HG02840 (cell line): Measurements from ENCODE around the gene PCP2.

Experiments
- ATAC-seq: cut with Tn5 transposase; IDR thresholded peaks from one replicate; pipeline ENCODE4 v1.9.1; 2021; ENCODE audit warnings: mild to moderate bottlenecking, moderate library complexity, moderate number of reproducible peaks; ENCODE audit not compliant: unreplicated experiment, low FRiP score

PCP2 gene

GRCh38 chr19:7633698-7634097 is at the start of gene PCP2:
PCP2 (minus strand) TSS chr19:7633719; CDS start chr19:7633457, 262 bp downstream.
- ATAC-seq, result no peak

DNA sequence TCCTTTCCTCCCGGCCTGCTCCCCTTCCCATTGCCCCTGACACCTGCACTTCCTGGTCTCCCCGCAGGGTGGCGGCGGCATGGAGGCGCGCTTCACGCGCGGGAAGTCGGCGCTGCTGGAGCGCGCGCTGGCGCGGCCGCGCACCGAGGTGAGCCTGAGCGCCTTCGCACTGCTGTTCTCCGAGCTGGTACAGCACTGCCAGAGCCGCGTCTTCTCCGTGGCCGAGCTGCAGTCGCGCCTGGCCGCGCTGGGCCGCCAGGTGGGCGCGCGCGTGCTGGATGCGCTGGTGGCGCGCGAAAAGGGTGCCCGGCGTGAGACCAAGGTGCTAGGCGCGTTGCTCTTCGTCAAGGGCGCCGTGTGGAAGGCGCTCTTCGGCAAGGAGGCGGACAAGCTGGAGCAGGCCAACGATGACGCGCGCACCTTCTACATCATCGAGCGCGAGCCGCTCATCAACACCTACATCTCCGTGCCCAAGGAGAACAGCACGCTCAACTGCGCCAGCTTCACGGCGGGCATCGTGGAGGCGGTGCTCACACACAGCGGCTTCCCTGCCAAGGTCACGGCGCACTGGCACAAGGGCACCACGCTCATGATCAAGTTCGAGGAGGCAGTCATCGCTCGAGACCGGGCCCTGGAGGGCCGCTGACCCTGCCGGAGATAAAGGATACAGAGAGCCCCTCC is 48.8 kb upstream of the PCP2 start:
- ATAC-seq, result no peak

DNA sequence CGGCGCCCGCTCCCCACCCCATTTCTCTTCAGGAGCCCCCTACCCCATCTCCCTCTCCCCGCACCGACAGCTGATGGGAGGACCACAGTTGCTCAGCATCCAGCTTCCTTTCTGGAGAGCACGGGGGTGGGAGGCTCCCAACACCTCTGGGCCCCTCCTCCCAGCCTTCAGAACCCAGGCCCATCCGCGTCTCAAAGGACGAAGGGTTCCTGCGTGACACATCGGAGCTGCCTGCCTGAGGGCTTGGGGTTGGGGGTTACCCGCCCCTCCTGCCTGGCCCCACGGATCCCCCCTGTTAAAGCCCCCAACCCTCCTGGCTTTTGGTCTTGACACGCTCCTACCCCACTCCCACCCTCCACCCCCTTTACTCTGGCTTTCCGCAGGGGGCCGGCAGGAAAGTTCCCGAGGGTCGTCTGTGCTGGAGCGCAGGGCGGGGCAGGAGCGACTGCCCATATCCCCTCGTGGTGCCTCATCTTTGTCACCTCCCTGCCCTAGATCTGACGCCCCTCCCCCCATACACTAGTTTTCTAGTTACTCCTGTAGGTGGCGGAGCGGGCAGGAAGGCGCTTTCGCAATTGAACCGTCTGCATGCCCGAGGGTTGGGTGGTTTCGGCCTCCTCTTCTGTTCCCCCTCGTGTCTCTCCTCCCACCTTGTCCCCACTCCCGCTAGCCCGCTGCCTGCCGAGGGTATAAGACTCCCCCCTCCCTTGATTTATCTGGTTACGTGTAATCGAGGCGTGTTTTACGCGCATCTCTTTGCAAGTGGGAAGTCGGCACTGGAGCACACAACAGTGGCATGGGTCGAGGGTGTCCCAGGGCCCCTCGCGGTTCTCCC is 48.0 kb upstream of the PCP2 start:
- no peak for ATAC-seq

DNA sequence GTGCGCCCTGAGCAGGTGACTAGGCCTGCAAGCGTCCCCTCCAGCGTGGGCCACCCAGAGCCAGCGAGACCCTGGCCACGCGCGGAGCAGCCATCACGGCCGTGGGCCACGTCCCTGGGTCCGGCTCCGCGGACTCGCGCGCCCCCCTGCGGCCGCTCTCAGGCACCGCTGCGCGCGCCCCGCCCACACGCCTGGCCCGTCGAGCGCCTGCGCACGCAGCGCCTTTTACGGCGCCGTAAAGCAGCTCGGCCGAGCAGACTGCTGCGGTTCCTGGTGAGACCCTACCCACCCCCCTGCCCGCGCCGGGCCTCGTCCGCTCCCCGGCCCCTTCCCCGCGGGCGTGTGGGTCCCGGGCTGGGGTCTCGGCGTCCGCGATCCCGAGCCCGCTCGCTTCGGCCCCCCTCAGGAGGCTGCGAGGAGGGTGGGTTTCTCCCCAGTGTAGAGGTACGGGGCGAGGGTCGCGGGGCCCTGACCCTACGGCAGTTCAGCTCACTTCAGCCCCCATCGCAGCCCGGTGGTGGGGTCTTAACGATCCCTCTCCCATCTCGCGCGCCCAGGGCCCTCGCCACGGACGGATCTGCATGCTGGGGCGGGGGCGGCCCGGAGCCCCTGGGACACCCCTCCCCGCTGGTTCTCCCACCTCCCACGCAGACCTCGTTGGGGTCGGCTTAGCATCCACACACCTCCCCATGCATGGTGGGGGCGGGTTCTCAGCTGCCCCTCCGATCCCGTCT is 47.3 kb upstream of the PCP2 start, which contains the start of gene TRAPPC5:
Gene TRAPPC5 (plus strand): TSS at position 228 of the 734 bp plus-strand sequence. CDS start 1,421 bp downstream, outside the sequence.
- ATAC-seq, result no peak

- no peak for ATAC-seq
Measured at GRCh38 chr19:7679771-7680605, 46.5 kb upstream of the PCP2 start.

DNA sequence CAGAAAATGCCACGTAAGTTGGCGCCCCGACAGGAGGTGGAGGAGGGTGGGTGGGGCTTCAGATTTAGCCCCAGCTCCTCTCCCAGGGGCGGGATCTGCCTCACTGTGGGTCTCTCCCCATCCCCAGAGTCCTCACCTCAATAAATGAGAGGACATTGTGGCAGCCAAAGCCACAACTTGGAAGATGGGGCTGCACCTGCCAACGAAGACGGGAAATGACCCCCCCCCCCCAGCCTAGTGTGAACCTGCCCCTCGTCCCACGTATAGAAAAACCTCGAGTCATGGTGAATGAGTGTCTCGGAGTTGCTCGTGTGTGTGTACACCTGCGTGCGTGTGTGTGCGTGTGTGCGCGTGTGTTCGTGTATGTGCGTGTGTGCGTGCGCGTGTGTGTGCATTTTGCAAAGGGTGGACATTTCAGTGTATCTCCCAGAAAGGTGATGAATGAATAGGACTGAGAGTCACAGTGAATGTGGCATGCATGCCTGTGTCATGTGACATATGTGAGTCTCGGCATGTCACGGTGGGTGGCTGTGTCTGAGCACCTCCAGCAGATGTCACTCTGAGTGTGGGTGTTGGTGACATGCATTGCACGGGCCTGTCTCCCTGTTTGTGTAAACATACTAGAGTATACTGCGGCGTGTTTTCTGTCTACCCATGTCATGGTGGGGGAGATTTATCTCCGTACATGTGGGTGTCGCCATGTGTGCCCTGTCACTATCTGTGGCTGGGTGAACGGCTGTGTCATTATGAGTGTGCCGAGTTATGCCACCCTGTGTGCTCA is 45.6 kb upstream of the PCP2 start:
- no peak for ATAC-seq

- no peak for ATAC-seq
Measured at GRCh38 chr19:7677669-7678311, 44.3 kb upstream of the PCP2 start.

GRCh38 chr19:7676854-7677253 is 43.3 kb upstream of the PCP2 start, which contains the start of gene MCEMP1:
MCEMP1 (plus strand) TSS chr19:7677090; CDS start chr19:7677121, 31 bp downstream.
- ATAC-seq, result no peak

DNA sequence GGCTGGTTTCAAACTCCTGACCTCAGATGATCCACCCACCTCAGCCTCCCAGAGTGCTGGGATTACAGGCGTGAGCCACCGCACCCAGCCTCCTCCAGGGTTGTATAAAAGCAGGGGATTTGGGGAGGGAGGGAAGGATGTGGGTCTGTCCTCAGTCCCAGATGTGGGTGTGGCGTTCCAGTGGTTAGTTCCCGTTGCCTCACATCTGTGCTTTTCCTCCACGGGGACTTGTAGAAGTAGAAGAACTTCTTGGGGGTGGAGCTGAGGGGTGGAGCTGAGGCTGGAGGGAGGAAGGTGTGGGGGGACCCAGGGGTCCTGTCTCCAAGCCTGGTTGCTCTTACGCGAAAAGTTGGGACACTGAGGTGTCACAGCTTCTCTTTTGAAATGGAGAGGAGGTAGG is 42.9 kb upstream of the PCP2 start:
- no peak for ATAC-seq

DNA sequence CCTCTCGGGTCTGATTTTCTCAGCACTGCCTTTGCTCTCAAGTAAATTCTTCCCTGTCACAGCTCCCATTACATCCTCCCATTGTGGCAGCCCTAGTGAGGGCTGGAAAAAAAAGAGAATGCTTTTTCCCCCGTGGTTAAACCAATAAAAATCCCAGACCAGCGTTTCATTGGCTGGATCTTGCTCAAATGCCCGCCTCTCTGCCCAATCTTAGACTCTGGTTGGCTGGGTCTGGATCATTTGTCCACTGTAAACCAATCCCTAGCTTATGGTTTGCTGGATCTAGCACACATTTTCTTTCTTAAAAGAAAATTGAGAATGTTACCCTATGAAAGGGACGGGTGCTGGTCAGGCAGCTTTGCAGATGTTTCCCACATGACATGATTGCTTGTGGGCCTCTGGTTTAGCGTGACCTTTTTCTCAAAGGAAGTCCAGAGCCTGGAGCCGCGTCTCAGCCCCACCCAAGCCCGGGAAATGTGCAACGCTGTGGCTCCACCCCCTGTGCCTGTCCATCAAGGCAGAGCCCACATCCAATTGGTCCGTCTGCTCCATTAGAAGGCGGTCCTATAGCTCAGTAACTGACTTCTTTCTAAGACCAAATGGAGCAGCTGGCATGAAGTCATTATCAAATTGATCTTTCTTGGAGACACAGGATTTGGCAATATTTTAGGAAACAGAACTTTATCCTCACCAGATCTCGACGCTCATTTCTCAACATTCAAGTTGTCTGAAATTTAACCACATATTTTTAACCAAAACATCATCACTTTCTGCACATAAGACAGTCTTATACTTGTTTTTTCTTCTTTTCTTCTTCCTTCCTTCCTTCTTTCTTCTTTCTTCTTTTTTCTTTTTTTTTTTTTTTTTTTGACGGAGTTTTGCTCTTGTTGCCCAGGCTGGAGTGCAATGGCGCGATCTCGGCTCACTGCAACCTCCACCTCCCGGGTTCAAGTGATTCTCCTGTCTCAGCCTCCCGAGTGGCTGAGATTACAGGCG is 40.8 kb upstream of the PCP2 start:
- no peak for ATAC-seq

DNA sequence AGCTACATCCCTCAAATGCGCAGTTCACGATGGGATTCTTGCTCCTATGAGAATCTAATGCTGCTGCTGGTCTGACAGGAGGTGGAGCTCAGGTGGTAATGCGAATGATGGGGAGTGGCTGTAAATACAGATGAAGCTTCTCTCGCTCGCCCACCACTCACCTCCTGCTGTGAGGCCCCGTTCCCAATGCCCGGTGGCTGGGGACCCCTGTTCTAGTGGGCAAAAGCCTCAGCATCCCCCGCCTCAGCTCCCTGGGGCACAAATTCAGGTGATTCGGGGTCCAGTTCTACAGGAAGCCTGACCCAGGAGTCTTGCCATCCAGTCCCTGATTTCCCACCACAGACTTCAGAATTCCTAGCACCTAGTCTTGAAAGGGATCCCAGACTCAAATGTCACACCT is 39.0 kb upstream of the PCP2 start:
- ATAC-seq, result no peak

- ATAC-seq, result no peak
Measured at GRCh38 chr19:7670790-7671189, 37.3 kb upstream of the PCP2 start.

GRCh38 chr19:7670150-7670783 is 36.7 kb upstream of the PCP2 start:
- no peak for ATAC-seq

DNA sequence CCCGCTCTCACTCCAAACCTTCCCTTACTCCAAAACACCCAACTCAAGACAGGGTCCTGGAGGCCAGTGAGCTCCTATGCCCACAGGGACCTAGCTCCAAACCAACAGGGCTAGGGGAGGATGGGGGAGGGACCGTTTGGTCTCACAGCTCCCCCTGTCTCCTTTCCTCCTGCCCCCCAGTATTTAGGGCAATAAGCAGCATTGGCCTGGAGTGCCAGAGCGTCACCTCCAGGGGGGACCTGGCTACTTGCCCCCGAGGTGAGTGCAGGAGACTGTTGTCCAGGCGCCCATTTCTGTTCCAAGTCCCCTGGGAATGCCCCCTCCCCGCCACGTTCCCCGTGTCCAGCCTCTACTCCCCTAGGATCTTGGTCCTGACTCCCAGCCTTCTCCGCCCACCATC is 36.1 kb upstream of the PCP2 start:
- no peak for ATAC-seq

- no peak for ATAC-seq
Measured at GRCh38 chr19:7668842-7669241, 35.3 kb upstream of the PCP2 start, which contains the start of gene RETN. RETN (plus strand) TSS chr19:7669049; CDS start chr19:7669327, 278 bp downstream.

DNA sequence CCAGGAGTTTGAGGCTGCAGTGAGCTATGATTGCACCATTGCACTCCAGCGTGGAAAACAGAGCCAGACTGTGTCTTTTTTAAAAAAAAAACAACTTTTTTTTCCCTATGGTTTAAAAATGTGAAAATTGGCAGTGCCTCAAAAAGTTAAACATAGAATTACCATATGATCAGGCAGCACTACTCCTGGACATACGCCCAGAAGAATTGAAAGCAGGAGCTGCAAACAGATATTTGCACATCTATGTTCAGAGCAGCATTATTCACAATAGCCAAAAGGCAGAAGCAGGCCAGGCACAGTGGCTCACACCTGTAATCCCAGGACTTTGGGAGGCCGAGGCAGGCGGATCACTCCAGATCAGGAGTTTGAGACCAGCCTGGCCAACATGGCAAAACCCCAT is 31.6 kb upstream of the PCP2 start:
- ATAC-seq, result no peak

GRCh38 chr19:7663706-7664105 is 30.2 kb upstream of the PCP2 start:
- ATAC-seq, result no peak
